NOMO-1 (cell line): ENCODE results near the gene SCRN2.

Source experiments
- DNase-seq, 2 experiments: peaks; one replicate each; lab custom pipeline; 2025; ENCODE audit not compliant: unreplicated experiment in 2 of 2; lab: John Stamatoyannopoulos, UW

The SCRN2 gene

GRCh38 chr17:47840742-47841487 lies at the start of gene SCRN2:
Gene SCRN2 (minus strand): TSS chr17:47841273. CDS start chr17:47840843, 430 bp downstream.
- DNase-seq: peak; percentile 80 to 81

GRCh38 chr17:47889734-47890529 lies 48.9 kb upstream of the SCRN2 start:
- DNase-seq: peak; percentile 59 to 67

- no peak for DNase-seq
Observed at GRCh38 chr17:47888293-47888692, 47.2 kb upstream of the SCRN2 start.

GRCh38 chr17:47884905-47885730 lies 44.0 kb upstream of the SCRN2 start:
- no peak for DNase-seq

- no peak for DNase-seq
Observed at GRCh38 chr17:47884427-47884740, 43.3 kb upstream of the SCRN2 start.

- peak in 1 of 2 experiments; percentile 22 for DNase-seq
Observed at GRCh38 chr17:47883589-47884426, 42.7 kb upstream of the SCRN2 start.

GRCh38 chr17:47882695-47883588 lies 41.9 kb upstream of the SCRN2 start:
- no peak for DNase-seq

- no peak for DNase-seq
Observed at GRCh38 chr17:47882247-47882646, 41.2 kb upstream of the SCRN2 start.

GRCh38 chr17:47879776-47880454 lies 38.8 kb upstream of the SCRN2 start:
- no peak for DNase-seq

GRCh38 chr17:47879028-47879585 lies 38.0 kb upstream of the SCRN2 start:
- no peak for DNase-seq

- DNase-seq: no peak
Observed at GRCh38 chr17:47878203-47879027, 37.3 kb upstream of the SCRN2 start.

- DNase-seq: no peak
Observed at GRCh38 chr17:47877368-47878034, 36.4 kb upstream of the SCRN2 start.

GRCh38 chr17:47875011-47875985 lies 34.2 kb upstream of the SCRN2 start:
- DNase-seq: no peak

GRCh38 chr17:47873200-47874090 lies 32.4 kb upstream of the SCRN2 start:
- no peak for DNase-seq

- no peak for DNase-seq
Observed at GRCh38 chr17:47872651-47873161, 31.6 kb upstream of the SCRN2 start.
